ENCODE results near the gene PCMTD2. TPM values are rescaled to one million over a fixed set of nuclear protein-coding genes. Genes with fewer than 3 reads are reported as not detected.

The PCMTD2 gene
- total RNA-seq, 1 experiment from 2014 or later = 52.0 TPM

DNA sequence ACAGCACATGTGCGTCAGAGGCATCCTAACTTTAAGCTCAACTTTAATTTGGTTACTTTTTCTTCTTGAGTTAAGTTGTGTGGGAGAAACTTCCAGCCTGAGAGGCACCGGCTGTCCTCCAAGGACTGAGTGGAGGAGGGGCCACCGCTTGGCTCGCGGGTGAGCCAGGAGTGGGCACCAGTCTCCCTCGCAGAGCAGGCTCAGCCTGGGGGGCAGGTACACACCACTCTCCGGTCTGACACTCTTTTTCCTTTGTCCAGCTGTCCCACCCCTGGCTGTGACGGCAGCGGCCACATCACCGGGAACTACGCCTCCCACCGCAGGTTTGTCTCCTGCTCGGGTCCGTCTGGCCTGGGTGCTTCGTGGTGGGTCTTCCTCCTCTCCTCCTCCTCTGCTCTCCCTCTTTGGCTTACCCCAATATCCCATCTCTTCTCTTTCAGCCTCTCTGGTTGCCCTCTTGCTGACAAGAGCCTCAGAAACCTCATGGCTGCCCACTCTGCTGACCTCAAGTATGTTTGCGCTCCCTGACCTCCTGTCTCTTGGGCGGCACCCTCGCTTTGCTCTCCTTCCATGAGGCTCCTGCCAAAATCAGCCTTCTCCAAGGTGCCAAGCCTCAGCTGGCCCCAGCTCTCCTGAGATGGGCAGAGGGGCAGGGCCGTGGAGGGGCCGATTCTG lies 32.6 kb upstream of the PCMTD2 start:
- Histone ChIP-seq H2AFZ (ENCODE audit: low read length) (no peak overlapping the region), H3K9ac (ENCODE audit: extremely low read depth, insufficient read length, low read length) (no peak overlapping the region), H4K20me1 (ENCODE audit: control insufficient read depth, insufficient read depth, insufficient read length) (no peaks in the 10 kb centered on the region), H3K79me1 (ENCODE audit: insufficient read depth, low read depth, low read length, poor library complexity, severe bottlenecking) (no peaks in the 10 kb centered on the region), H2BK5ac (ENCODE audit: insufficient read length, low read length) (no peak overlapping the region), H3K18ac (ENCODE audit: insufficient read length, low read depth, low read length) (no peak overlapping the region), H3K56ac (ENCODE audit: insufficient read length, low read depth, low read length) (no peak overlapping the region), H2BK20ac (ENCODE audit: low read depth, low read length, poor library complexity, severe bottlenecking) (no peak overlapping the region), H3K4ac (ENCODE audit: low read depth, low read length) (no peak overlapping the region), H4K8ac (replicated peaks; ENCODE audit: insufficient read length, low read depth, low read length) (no peak overlapping the region), H3K27ac (ENCODE audit: insufficient read length, low read depth, low read length) (no peak overlapping the region), H2BK12ac (ENCODE audit: insufficient read length, low read depth, low read length) (no peak overlapping the region), H2AK5ac (ENCODE audit: insufficient read length, low read length) (no peak overlapping the region), H3K23me2 (ENCODE audit: insufficient read length, low read depth, low read length, poor library complexity, severe bottlenecking) (no peaks in the 10 kb centered on the region), H3K9me3 (ENCODE audit: control insufficient read depth, low read depth, low read length) (no peaks in the 10 kb centered on the region), H4K91ac (ENCODE audit: insufficient read length, low read depth, low read length) (no peak overlapping the region), H3K4me2 (ENCODE audit: insufficient read depth, insufficient read length, low read length) (no peak overlapping the region), H2BK120ac (ENCODE audit: low read depth, low read length, poor library complexity, severe bottlenecking) (no peak overlapping the region), H3K79me2 (ENCODE audit: insufficient read depth, low read length) (no peaks in the 10 kb centered on the region), H4K5ac (ENCODE audit: insufficient read length, low read depth, low read length) (no peak overlapping the region), H3K23ac (ENCODE audit: insufficient read length, low read depth, low read length) (no peak overlapping the region), H3K27me3 (ENCODE audit: insufficient read depth, low read length) (no peaks in the 10 kb centered on the region), H3T11ph (ENCODE audit: low read length) (no peak overlapping the region), H3K14ac (ENCODE audit: insufficient read depth, low read length) (no peak overlapping the region), H3K4me1 (ENCODE audit: insufficient read depth, low read length) (peaks cover 3% of the 10 kb centered on the region; the same call in 1 of the 2 replicates), H2BK15ac (ENCODE audit: low read depth, low read length) (no peak overlapping the region)
- Mint-ChIP-seq H3K36me3 (ENCODE audit: insufficient read depth in 1 of 3, low read depth in 3 of 3) (peaks cover 0 to 1% (median 0%) of the 10 kb centered on the region in 3 experiments; a peak in 1 of 7 replicates), H3K27ac (no peak overlapping the region), H3K9me3 (no peaks in the 10 kb centered on the region), H3K4me1 (peaks cover 12 to 21% of the 10 kb centered on the region in 2 experiments), H3K4me3 (peak overlapping the region in 1 of 2 experiments; percentile 25; a peak in 1 of 5 replicates), H3K27me3 (ENCODE audit: low read depth) (peaks cover 2% of the 10 kb centered on the region)
- no CpG with 5 or more reads among the region's 20 CpGs for WGBS (ENCODE audit: extremely low coverage, insufficient read length, low lambda C conversion rate)
- no peak for DNase-seq
- TF ChIP-seq, protein P1, sequence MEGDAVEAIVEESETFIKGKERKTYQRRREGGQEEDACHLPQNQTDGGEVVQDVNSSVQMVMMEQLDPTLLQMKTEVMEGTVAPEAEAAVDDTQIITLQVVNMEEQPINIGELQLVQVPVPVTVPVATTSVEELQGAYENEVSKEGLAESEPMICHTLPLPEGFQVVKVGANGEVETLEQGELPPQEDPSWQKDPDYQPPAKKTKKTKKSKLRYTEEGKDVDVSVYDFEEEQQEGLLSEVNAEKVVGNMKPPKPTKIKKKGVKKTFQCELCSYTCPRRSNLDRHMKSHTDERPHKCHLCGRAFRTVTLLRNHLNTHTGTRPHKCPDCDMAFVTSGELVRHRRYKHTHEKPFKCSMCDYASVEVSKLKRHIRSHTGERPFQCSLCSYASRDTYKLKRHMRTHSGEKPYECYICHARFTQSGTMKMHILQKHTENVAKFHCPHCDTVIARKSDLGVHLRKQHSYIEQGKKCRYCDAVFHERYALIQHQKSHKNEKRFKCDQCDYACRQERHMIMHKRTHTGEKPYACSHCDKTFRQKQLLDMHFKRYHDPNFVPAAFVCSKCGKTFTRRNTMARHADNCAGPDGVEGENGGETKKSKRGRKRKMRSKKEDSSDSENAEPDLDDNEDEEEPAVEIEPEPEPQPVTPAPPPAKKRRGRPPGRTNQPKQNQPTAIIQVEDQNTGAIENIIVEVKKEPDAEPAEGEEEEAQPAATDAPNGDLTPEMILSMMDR (conservative IDR thresholded peaks at IDR 0.05) = no peak
